Measurements from ENCODE around the gene MPG. TPM values are rescaled to one million over a fixed set of nuclear protein-coding genes. Genes with fewer than 3 reads are reported as not detected.
A peak's percentile ranks its signal among the peaks of the same experiment; 100 is the strongest.

Gene MPG
- total RNA-seq, 1 donor = 194 TPM

- DNase-seq (ENCODE audit: low read depth in 2 of 3, low spot score in 2 of 3) = no peak
These were observed 30.8 kb upstream of the MPG start for GRCh38 chr16:47234-47633.

DNA sequence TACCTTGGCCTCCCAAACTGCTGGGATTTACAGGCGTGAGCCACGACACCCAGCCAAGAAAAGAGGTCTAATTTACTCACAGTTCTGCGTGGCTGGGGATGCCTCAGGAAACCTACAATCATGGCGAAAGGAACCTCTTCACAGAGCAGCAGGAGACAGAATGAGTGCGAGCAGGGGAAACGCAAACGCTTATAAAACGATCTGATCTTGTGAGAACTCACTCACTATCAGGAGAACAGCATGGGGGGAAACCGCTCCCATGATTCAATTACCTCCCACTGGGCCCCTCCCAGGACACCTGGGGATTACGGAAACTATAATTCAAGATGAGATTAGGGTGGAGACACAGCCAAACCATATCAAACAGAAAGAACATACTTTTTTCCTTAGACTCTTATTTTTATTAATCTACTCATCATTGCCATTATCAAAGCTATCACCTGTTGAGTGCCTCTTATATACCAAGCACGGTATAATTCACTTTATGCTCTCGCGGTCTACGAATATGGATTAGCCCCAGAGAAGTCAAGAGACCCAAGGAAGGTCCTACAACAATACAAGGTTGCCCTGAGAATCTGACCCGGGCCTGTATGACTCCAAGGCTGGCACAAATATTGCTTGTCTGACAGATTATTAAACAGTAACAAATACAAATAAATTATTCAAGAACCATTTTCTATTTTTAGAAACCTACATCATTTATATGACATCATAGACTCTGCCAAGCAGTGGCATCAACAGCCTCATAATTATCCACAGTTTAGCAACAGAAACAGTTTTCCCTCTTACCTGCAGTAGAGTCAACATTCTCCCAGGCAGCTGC lies 27.0 kb upstream of the MPG start:
- DNase-seq (ENCODE audit: low read depth in 2 of 3, low spot score in 2 of 3) = no peak

DNA sequence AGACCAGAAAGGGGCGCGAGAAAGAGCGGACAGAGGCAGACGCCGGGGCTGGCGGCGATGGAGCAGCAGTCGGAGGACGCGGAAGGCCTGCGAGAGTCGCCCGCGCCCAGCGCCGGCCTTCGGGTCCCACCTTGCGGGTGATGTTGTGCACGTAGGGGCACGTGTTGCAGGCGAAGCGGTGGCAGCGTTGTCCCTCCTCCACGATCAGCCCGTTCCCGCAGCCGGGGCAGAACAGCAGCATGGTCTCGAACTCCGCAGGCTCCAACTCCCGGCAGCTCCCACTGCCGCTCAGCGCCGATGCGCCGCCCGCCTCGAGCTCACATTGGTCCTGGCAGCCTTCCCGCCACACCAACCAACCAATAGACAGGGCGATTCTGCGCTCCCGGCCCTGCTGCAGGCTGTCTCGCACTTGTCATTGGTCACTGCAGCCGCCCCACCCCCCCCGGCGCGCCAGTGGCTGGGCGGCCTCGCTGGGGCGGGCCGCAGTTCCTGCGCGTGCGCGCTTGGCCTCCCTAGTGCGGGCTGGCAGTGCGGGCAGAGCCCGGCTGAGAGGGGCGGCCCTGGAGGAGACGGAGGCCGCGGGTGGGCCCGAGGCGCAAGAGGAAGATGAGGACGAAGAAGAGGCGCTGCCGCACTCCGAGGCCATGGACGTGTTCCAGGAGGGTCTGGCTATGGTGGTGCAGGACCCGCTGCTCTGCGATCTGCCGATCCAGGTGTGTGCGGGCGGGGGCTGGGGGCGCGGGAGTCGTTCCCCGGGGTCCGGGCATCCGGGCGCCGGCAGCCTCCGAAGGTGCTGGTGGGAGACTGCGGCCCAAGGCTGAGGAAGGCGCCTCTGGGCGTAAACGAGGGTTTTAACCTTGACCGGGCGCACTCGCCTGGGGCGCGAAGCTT lies 24.4 kb upstream of the MPG start, which contains the start of the genes POLR3K and SNRNP25:
POLR3K (minus strand) TSS at position 263 of the 891 bp plus-strand sequence; CDS start at position 241, 22 bp downstream.
SNRNP25 (plus strand) TSS at position 483 of the 891 bp plus-strand sequence; CDS start at position 672, 189 bp downstream.
- DNase-seq (ENCODE audit: low read depth in 2 of 3, low spot score in 2 of 3) = peak; percentile 88 to 98 (median 96)

- no peak for DNase-seq (ENCODE audit: low read depth in 2 of 3, low spot score in 2 of 3)
These were observed 23.8 kb upstream of the MPG start for GRCh38 chr16:54237-54581.

DNA sequence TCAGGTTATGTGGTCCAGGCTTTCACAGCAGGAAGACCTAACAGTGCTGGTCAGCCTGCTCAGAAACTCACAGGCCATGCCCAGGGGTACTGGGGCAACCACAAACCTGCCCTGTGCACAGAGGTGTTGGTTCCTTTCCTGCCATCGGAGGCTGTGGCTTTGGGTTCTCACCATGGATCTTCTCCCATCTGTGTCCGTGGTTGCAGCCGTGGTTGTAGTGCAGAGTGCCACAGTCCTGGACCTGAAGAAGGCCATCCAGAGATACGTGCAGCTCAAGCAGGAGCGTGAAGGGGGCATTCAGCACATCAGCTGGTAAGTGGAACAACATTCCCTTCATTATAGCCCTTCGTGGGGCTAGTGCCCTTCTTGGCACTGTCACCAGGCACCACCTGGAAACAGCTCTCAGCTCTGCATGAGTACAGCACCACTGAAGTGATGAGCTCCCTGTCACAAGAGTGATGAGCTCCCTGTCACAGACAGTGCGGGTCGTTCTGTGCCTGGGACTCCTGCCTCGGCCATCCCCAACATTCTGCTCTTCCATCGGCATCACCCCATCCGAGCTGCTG lies 22.4 kb upstream of the MPG start:
- no peak for DNase-seq (ENCODE audit: low read depth in 2 of 3, low spot score in 2 of 3)

DNA sequence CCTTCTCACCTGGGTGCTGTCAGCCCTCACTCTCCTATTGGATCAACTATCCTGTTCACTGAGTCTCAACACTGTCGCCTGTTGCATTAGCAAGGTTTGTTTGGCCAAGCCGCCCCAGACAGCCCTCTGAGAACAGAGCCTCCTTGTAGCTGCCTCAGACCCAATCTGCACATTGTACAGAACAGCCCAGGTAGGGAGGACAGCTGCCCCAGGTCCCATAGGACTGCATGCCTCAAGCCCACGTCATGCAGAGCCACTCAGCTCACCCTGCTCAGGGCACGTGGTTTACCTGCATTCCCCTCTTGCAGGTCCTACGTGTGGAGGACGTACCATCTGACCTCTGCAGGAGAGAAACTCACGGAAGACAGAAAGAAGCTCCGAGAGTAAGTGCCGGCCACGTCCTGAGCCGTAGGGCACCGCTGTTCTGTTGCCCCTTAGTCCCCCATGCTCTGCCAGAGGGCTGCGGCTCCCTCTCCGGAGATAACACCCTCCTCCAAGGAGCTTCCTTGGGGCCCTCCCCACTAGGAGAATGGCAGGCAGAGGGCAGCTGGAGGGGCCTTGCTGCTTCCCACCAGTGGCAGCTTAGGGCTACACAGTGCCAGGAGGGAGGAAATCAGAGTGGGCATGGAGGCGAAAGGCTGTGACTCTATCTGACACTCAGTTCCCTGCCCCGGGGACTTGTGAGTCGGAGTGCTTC lies 21.6 kb upstream of the MPG start:
- no peak for DNase-seq (ENCODE audit: low read depth in 2 of 3, low spot score in 2 of 3)

GRCh38 chr16:57711-58110 lies 20.3 kb upstream of the MPG start:
- no peak for DNase-seq (ENCODE audit: low read depth in 2 of 3, low spot score in 2 of 3)

DNA sequence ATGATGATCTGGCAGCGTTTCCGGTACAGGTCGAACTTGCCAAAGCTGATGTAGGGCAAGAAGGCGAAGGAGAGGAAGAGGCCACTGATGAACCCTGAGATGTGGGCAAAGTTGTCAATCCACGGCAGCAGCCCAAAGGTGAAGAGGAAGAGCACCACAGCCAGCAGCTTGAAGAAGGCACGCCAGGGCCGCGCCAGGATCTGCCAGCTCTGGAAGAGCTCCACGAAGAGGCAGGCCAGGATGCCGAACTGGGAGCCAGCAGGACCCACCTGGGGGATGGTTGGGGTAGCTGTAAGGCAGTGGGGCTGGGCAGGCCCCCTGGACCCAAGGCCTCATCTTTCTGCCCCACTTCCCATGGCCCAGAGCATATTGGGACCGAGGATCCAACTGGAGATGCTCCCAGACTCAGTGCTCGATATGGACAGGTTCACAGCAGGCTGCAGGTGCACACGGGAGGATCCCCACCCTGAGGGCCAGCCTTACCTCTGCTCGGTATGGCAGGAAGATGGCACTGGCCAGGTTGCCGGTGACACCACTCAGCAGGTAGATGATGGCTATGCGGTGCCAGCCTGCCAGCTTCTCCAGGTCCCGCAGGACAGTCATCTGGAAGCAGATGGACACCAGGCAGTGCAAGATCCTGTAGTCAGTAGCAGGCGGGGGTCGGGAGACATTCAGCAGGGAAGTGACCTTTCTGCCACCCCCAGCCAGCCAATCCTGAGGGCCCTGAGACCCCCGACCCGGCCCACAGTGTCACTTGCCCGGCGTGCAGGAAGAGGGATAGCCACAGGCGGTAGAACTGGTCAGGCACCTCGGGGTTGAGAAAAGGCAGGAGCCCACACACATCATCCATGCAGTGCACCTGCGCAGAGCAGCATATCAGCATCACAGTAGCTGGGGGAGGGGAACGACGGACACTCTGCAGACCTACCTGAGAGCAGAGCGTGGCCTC lies 19.3 kb upstream of the MPG start:
- DNase-seq (ENCODE audit: low read depth in 2 of 3, low spot score in 2 of 3) = no peak

DNA sequence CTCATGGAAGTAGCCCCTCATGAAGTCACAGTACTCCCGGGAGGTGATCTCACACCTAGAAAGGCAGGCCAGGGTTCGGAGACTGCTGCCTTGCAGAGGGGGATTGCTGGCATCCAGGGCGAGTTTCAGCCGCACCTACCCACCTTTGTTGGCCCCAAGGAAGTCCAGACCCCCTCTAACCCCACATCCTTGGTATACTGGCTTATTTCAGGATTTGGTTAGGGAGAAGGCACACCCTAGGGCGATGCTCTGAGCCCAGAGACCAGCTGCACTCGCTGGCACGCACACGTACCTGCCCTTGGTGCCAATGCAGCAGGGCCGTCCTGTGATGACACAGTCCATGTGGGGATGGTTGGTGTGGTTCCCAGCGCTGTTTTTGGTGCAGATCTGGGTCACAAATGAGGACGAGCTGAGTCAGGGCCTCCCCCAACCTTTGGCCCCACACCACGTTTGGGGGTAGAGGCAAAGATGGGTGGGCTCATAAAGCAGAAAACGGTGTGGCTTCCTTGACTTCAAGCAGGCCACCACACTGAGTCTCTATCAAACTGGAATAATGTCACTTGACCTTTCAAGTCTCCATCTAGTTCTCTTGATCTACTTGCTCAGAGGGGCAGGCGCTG lies 18.5 kb upstream of the MPG start:
- DNase-seq (ENCODE audit: low read depth in 2 of 3, low spot score in 2 of 3) = no peak

DNA sequence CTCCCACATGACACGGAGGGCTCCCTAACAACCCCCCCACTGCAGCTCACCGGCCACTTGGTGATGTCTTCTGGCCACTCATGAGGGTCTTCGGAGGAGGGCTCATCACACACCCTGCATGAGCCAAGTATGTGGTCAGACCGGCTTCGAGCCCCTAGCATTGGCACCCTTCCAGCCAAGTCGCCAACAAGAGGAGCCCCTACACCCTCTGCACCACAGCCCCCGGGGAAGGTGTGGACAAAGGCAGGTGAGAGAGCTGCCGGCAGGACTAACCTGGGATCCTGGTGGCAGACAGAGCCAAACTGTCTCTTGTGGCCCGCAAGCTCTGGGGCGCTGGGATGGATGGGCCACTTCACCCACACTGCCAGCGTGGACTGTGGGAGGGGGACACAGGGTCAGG lies 17.9 kb upstream of the MPG start:
- DNase-seq (ENCODE audit: low read depth in 2 of 3, low spot score in 2 of 3) = no peak

DNA sequence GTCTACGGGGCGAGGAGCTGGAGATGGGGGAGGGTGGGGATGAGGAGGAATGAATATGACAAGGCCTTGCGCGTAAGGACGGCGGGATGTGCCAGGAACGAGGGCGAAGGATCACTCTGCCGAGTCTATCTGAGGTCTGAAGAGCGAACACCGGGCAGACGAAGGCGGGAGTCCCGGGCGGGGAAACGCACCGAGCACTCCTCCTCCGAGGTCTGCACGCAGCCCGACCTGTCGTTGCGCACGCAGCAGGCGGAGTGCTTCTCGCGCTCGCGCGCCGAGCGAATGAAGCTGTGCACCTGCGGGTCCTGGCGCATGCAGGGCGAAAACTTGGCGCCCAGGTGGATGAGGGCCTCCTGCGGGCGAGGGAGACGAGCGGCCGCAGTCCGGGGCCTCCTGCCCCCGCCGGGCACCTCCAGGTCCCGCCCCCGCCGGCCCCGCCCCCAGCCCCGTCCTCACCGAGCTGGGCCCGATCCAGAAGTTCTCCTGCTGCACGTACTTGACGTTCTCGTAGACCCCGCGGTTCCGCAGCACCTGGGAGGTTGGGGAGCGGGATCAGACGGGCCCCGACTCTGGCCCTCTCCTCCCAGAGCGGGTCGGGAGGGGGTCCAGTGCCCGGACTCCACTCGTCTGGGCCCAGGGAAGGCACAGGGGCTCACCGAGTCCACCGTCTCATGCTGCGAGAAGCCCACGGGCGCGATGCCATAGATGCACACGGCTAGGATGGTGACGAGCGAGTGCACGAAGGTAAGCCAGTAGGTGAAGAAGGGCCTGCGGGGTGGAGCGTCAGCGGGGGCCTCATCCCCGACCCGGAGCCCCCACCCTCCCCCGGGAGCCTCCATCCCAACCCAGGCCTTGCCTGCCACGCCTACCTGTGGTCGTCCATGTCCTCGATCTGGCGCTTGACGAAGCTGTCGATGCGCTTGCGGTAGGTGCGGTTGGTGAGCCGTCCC lies 16.8 kb upstream of the MPG start:
- no peak for DNase-seq (ENCODE audit: low read depth in 2 of 3, low spot score in 2 of 3)

- DNase-seq (ENCODE audit: low read depth in 2 of 3, low spot score in 2 of 3) = no peak
These were observed 16.1 kb upstream of the MPG start for GRCh38 chr16:61879-62281.

DNA sequence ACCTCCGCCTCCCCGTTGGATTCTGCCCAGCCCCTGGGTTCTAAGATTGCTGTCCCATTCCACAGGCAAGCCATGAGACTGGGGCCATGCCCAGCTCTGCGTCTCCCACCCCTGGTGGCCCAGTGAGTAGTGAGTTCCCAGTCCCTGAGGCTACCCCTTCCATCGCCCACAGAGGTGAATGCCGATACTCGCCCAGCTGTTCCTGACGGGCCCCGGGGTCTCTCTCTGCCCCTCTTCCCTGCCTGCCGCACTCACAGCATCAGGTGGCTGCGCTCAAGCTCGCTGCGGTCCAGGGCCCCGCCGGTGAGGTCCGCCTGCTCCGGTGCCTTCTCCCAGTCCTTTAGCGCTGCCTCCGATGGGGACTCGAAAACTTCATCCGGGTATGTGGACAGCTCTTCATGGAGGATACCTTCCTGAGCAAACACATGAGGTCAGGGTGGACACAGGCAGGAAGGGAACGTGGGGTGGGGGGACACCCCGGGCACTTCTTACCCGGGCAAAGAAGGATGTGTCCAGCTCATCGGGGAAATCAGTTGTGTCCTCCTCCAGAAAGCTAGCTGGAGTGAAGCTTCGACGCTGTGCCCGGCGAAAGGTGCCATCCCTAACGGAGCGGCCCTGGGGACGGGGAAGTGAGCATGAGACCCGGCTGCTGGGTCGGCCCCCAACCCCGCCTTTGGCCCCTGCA lies 15.6 kb upstream of the MPG start:
- no peak for DNase-seq (ENCODE audit: low read depth in 2 of 3, low spot score in 2 of 3)

DNA sequence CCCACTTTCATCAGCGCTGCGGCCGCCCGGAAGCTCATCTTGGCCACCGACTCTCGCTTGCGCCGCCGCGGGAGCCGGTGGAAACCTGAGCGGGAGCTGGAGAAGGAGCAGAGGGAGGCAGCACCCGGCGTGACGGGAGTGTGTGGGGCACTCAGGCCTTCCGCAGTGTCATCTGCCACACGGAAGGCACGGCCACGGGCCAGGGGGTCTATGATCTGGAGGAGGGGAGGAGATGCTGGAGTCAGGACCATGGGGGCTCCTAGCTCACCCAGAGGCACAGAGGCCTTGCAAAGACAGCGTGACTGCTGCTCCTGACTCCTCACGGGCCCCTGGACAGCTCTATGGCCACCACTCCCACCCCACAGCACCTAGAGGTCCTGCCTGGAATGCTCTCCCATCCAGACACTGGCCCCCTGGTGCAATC lies 15.0 kb upstream of the MPG start:
- no peak for DNase-seq (ENCODE audit: low read depth in 2 of 3, low spot score in 2 of 3)

- DNase-seq (ENCODE audit: low read depth in 2 of 3, low spot score in 2 of 3) = no peak
These were observed 14.6 kb upstream of the MPG start for GRCh38 chr16:63466-63865.

- DNase-seq (ENCODE audit: low read depth in 2 of 3, low spot score in 2 of 3) = no peak
These were observed 13.8 kb upstream of the MPG start for GRCh38 chr16:63998-64913.

DNA sequence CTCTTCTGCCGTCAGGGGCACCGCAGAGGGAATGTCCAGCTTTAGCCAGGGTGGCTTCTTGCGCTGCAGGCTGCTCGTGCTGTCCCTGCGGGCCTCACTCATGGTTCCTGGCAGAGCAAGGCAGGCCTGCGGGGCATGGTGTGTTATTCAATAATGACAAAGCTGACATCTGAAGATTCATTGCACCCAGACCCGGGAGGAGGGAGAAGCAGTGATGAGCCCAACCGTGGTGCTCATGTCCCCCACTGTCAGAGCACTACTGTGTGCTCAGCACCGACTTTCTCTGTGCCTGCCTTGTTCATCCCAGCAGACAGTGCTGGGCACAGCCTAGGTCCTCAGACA lies 13.1 kb upstream of the MPG start:
- DNase-seq (ENCODE audit: low read depth in 2 of 3, low spot score in 2 of 3) = no peak
